Measurements from ENCODE around the gene BDKRB2. TPM values are rescaled to one million over a fixed set of nuclear protein-coding genes. Genes with fewer than 3 reads are reported as not detected.
A peak's percentile ranks its signal among the peaks of the same experiment; 100 is the strongest.

The BDKRB2 gene
- total RNA-seq, 6 experiments from 2014 or later = 5.8 to 11.2 (median 9.1) TPM

DNA sequence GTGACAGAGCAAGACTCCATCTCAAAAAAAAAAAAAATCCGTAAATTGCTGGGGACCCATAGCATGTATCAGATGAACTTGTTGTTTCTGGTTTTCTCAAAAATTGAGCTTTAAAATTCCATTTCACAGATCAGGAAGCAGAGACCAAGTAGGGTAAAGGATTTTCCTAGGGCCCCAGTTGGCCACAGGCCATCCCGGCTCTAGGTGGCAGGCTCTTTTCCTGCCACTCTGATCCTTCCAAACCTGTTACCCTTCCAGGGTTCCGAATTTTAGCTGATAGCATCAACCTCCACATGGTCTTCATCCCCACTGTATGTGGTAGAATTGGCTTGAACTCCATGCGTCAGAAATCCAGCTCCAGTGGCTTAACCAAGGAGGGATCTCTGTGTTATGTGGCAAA, 36.1 kb upstream of the BDKRB2 start:
- H3K27ac Mint-ChIP-seq = no peak overlapping the region
- H3K9me3 Mint-ChIP-seq = no peaks in the 10 kb centered on the region
- no peaks in the 10 kb centered on the region for H3K36me3 Mint-ChIP-seq (ENCODE audit: low read depth)
- TF ChIP-seq, protein P1, sequence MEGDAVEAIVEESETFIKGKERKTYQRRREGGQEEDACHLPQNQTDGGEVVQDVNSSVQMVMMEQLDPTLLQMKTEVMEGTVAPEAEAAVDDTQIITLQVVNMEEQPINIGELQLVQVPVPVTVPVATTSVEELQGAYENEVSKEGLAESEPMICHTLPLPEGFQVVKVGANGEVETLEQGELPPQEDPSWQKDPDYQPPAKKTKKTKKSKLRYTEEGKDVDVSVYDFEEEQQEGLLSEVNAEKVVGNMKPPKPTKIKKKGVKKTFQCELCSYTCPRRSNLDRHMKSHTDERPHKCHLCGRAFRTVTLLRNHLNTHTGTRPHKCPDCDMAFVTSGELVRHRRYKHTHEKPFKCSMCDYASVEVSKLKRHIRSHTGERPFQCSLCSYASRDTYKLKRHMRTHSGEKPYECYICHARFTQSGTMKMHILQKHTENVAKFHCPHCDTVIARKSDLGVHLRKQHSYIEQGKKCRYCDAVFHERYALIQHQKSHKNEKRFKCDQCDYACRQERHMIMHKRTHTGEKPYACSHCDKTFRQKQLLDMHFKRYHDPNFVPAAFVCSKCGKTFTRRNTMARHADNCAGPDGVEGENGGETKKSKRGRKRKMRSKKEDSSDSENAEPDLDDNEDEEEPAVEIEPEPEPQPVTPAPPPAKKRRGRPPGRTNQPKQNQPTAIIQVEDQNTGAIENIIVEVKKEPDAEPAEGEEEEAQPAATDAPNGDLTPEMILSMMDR (IDR thresholded peaks at IDR 0.05) = no peak
- no peak for DNase-seq
- H3K4me1 Mint-ChIP-seq (ENCODE audit: low read depth) = peaks cover 43% of the 10 kb centered on the region
- peaks cover 11% of the 10 kb centered on the region for H3K27me3 Mint-ChIP-seq (ENCODE audit: insufficient read depth)
- H3K4me3 Mint-ChIP-seq = no peak overlapping the region

DNA sequence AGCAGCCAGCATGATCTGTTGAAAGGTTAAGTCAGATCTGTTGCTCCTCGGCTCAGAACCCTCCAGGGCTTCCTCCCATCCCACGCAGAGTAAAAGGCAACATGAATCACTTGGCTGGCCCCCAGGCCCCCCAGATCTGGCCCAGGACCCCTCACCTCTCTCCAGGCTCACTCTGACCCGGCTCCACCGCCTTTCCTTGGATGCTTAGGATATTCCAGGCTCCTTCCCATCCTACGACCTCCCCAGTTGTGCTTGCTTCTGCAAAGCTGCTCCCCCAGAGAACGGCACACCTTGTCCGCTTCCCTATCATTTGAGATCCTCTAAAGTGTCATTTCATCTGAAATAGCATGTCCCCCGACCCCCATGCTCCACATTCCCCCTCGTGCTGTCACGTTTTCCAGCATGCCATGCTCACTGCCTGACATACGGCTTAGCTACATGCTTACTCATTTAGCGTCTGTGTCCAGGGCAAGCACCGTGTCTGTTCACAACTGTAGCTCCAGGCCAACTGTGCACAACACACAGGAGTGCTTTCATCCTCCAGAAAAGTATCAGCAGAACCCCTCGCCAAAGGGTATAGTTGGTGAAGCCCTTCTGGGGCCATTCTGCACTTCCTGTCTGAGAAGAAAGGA, 33.6 kb upstream of the BDKRB2 start:
- H3K27me3 Mint-ChIP-seq (ENCODE audit: insufficient read depth) = peaks cover 11% of the 10 kb centered on the region
- no peaks in the 10 kb centered on the region for H3K36me3 Mint-ChIP-seq (ENCODE audit: low read depth)
- H3K4me1 Mint-ChIP-seq (ENCODE audit: low read depth) = peaks cover 38% of the 10 kb centered on the region
- H3K27ac Mint-ChIP-seq = no peak overlapping the region
- TF ChIP-seq, protein P1 (IDR thresholded peaks at IDR 0.05) = no peak
- H3K4me3 Mint-ChIP-seq = no peak overlapping the region
- DNase-seq = no peak
- H3K9me3 Mint-ChIP-seq = no peaks in the 10 kb centered on the region

DNA sequence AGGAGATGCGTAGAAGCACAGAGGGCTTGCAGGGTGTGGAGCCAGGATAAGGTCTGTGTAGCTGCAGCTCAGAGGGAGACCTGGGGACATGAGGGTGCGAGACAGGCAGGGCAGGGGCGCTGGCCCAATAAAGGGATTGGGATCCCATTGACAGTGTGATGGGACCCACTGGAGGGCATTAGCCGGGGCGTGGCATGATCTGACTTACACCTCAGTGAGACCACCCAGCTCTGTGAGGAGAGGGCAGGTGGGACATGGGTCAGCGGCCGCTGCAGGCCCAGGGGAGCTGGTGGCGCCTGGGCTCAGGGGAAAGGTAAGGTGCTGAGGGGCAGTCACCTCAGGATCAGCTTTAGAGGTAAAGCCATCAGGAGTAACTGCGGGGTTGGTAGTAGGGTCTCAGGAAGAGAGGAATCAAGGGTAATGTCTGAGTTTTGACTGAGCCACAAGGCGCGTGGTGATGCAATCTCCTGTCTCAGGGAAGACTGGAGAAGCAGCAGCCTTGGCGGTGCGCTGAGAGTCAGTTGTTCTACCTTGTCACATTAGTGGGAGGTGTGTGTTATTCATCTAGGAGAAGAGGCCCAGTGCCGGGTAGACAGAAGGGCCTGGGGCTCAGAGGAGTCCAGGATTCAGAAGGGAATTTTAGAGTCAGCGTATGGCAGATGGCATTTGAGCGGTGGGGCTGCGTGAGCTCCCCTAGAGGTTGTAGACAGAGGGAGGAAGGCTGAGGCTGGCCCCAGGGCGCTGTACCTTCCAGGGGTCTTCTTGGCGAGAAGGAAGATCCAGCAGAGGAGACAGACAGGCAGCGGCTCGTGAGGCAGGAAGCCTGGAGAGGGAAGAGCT, 30.8 kb upstream of the BDKRB2 start:
- H3K4me3 Mint-ChIP-seq = no peak overlapping the region
- H3K27me3 Mint-ChIP-seq (ENCODE audit: insufficient read depth) = peaks cover 11% of the 10 kb centered on the region
- no peak overlapping the region for H3K27ac Mint-ChIP-seq
- H3K36me3 Mint-ChIP-seq (ENCODE audit: low read depth) = no peaks in the 10 kb centered on the region
- DNase-seq = no peak
- H3K9me3 Mint-ChIP-seq = no peaks in the 10 kb centered on the region
- peaks cover 38% of the 10 kb centered on the region for H3K4me1 Mint-ChIP-seq (ENCODE audit: low read depth)
- TF ChIP-seq, protein P1 (IDR thresholded peaks at IDR 0.05) = no peak

DNA sequence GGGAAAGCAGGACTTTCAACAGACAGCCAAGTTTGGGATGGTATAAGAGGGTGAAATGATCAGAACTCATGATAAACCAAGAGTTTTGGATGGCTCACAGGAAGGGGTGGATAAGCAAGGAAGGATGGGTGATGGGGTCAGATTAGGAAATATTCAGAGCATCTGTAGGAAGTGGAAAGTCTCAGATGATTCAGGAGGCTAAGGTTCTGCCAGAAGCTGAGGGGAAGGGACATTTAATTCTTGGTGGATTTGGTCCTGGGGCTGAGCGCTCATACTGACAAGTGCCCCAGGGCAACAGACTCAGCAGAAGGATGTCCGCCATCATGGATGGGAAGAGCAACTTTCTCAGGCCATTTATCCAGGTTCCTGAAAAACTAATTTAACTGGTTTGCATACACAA, 28.4 kb upstream of the BDKRB2 start:
- TF ChIP-seq, protein P1 (IDR thresholded peaks at IDR 0.05) = no peak
- peak overlapping the region; percentile 74 for H3K27ac Mint-ChIP-seq
- peaks cover 4% of the 10 kb centered on the region for H3K27me3 Mint-ChIP-seq (ENCODE audit: insufficient read depth)
- no peaks in the 10 kb centered on the region for H3K36me3 Mint-ChIP-seq (ENCODE audit: low read depth)
- H3K9me3 Mint-ChIP-seq = no peaks in the 10 kb centered on the region
- DNase-seq = peak; percentile 59
- peak overlapping the region; percentile 13 for H3K4me3 Mint-ChIP-seq
- H3K4me1 Mint-ChIP-seq (ENCODE audit: low read depth) = peaks cover 30% of the 10 kb centered on the region

DNA sequence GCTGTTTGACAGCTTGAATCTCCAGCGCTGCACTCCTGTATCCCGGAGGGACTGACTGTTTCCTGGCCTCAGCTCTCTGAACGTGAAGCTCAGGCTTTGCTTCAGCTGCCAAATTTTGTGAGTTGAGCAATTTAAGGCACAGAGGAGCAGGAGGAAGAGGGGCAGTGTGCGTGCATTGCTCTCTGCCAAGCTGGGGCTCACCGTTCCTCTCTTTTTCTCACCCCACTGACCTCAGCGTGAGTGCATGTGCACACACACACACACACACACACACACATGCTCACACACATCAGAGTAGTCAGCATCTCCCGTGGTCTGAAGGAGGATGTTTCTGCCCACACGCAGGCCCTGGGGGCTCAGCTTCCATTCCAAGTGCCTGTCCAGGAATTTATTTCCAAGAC, 27.8 kb upstream of the BDKRB2 start:
- peak overlapping the region; percentile 51 for H3K4me3 Mint-ChIP-seq
- TF ChIP-seq, protein P1 (IDR thresholded peaks at IDR 0.05) = no peak
- peaks cover 4% of the 10 kb centered on the region; the same call in 1 of the 2 replicates for H3K27me3 Mint-ChIP-seq (ENCODE audit: insufficient read depth)
- H3K4me1 Mint-ChIP-seq (ENCODE audit: low read depth) = peaks cover 30% of the 10 kb centered on the region
- peak overlapping the region; percentile 74 for H3K27ac Mint-ChIP-seq
- DNase-seq = peak; percentile 89
- no peaks in the 10 kb centered on the region for H3K9me3 Mint-ChIP-seq
- no peaks in the 10 kb centered on the region for H3K36me3 Mint-ChIP-seq (ENCODE audit: low read depth)
